OCI-LY7 (cell line): ENCODE results near the gene SLC4A3. TPM values are rescaled to one million over a fixed set of nuclear protein-coding genes. Genes with fewer than 3 reads are reported as not detected.

Experiments
- Bru-seq: library from RNA; stranded (reverse); fragments of 400-500 nt; gene quantifications from one replicate; lab custom pipeline; 2021; lab: Mats Ljungman, UMichigan
- BruChase-seq, 2 experiments: library from RNA; stranded (reverse); fragments of 400-500 nt; gene quantifications; one replicate each; lab custom pipeline; 2021; lab: Mats Ljungman, UMichigan
- BruUV-seq: library from RNA; stranded (reverse); fragments of 400-500 nt; replicated peaks from 2 replicates; lab custom pipeline; 2021; lab: Mats Ljungman, UMichigan
- CTCF ChIA-PET: fragments of 300-600 bp; sonication (Branson Sonifier 250); formaldehyde crosslinking; loops from one replicate; lab custom pipeline; 2022; ENCODE audit warnings: antibody characterized with exemption; ENCODE audit not compliant: unreplicated experiment; lab: Charles Lee
- POLR2A ChIA-PET: fragments of 300-600 bp; sonication (Branson Sonifier 250); formaldehyde crosslinking; loops from one replicate; lab custom pipeline; 2022; ENCODE audit warnings: antibody characterized with exemption; lab: Charles Lee
- DNase-seq: peaks from one replicate; pipeline ENCODE4 v3.0.0-alpha.2; 2015; ENCODE audit warnings: low spot score
- H2AFZ ChIP-seq: fragments of 200-600 bp; sonication (generic), shearing (Covaris generic); 2 replicates; pipeline ENCODE4 v1.6.1; 2014; ENCODE audit warnings: mild to moderate bottlenecking, antibody characterized with exemption, low read length, moderate library complexity
- H3K27ac ChIP-seq: fragments of 200-600 bp; sonication (generic); 2 replicates; pipeline ENCODE4 v1.5.1; 2014; ENCODE audit warnings: mixed run types, low read depth, mild to moderate bottlenecking, moderate library complexity, low read length, inconsistent platforms; ENCODE audit not compliant: poor library complexity, severe bottlenecking
- H3K36me3 ChIP-seq: fragments of 200-600 bp; sonication (generic); 2 replicates; pipeline ENCODE4 v1.6.1; 2014; ENCODE audit warnings: mild to moderate bottlenecking, antibody characterized with exemption, low read length, moderate library complexity, mixed read lengths; ENCODE audit not compliant: insufficient read depth
- H3K4me1 ChIP-seq: fragments of 200-600 bp; sonication (generic); 2 replicates; pipeline ENCODE4 v1.5.1; 2014; ENCODE audit warnings: mild to moderate bottlenecking, low read length; ENCODE audit not compliant: insufficient read depth, poor library complexity, severe bottlenecking
- H3K4me2 ChIP-seq: fragments of 200-600 bp; sonication (generic); 2 replicates; pipeline ENCODE4 v1.6.1; 2014; ENCODE audit warnings: mild to moderate bottlenecking, low read length
- H3K4me3 ChIP-seq: fragments of 200-600 bp; sonication (generic); 2 replicates; pipeline ENCODE4 v1.5.1; 2014; ENCODE audit warnings: mild to moderate bottlenecking, low read depth, low read length; ENCODE audit not compliant: poor library complexity, severe bottlenecking
- H3K79me2 ChIP-seq: fragments of 200-600 bp; sonication (generic); 2 replicates; pipeline ENCODE4 v1.6.1; 2016; ENCODE audit warnings: low read depth, mild to moderate bottlenecking, low read length, moderate library complexity, mixed read lengths; ENCODE audit not compliant: insufficient read depth
- H3K9me2 ChIP-seq: fragments of 200-600 bp; sonication (generic); 2 replicates; pipeline ENCODE4 v1.6.1; 2016; ENCODE audit warnings: mild to moderate bottlenecking, low read length, mixed read lengths; ENCODE audit not compliant: insufficient read depth
- H3K9me3 ChIP-seq: fragments of 200-600 bp; sonication (generic); 2 replicates; pipeline ENCODE4 v1.6.1; 2014; ENCODE audit warnings: mild to moderate bottlenecking, mixed run types, low read length, mixed read lengths
- H4K20me1 ChIP-seq: fragments of 200-600 bp; sonication (generic); 2 replicates; pipeline ENCODE4 v1.6.1; 2014; ENCODE audit warnings: mild to moderate bottlenecking, antibody characterized with exemption, low read length, moderate library complexity, mixed read lengths; ENCODE audit not compliant: insufficient read depth
- CTCF ChIP-seq: fragments of 200-600 bp; sonication (generic); conservative IDR thresholded peaks from 2 replicates; pipeline ENCODE4 v1.5.1; 2014; ENCODE audit warnings: mild to moderate bottlenecking, antibody characterized with exemption, low read length, moderate library complexity, mixed read lengths
- EZH2phosphoT487 ChIP-seq: fragments of 200-600 bp; sonication (generic); IDR thresholded peaks from 2 replicates; pipeline ENCODE4 v1.6.1; 2018; ENCODE audit warnings: low read depth, borderline replicate concordance, mild to moderate bottlenecking, mixed run types, antibody characterized with exemption, low read length, moderate library complexity, mixed read lengths
- intact Hi-C: fragments of 100-400 bp; cut with micrococcal nuclease; formaldehyde crosslinking; loops from one replicate; pipeline ENCODE4 v1.10.0; 2022; ENCODE audit not compliant: unreplicated experiment
- long read RNA-seq: library from polyadenylated mRNA; stranded (forward); transcript quantifications from one replicate; pipeline ENCODE4 v2.0.0, GENCODE V29; 2022
- total RNA-seq, 2 experiments: library from RNA; depleted of rRNA in 1 of 2; stranded (reverse); fragments of >200 nt in 1 of 2; shearing (Covaris generic) in 1 of 2; gene quantifications; 2 replicates each; pipeline ENCODE4 v1.2.3, GENCODE V29; 2014 to 2022

SLC4A3 gene, protein sequence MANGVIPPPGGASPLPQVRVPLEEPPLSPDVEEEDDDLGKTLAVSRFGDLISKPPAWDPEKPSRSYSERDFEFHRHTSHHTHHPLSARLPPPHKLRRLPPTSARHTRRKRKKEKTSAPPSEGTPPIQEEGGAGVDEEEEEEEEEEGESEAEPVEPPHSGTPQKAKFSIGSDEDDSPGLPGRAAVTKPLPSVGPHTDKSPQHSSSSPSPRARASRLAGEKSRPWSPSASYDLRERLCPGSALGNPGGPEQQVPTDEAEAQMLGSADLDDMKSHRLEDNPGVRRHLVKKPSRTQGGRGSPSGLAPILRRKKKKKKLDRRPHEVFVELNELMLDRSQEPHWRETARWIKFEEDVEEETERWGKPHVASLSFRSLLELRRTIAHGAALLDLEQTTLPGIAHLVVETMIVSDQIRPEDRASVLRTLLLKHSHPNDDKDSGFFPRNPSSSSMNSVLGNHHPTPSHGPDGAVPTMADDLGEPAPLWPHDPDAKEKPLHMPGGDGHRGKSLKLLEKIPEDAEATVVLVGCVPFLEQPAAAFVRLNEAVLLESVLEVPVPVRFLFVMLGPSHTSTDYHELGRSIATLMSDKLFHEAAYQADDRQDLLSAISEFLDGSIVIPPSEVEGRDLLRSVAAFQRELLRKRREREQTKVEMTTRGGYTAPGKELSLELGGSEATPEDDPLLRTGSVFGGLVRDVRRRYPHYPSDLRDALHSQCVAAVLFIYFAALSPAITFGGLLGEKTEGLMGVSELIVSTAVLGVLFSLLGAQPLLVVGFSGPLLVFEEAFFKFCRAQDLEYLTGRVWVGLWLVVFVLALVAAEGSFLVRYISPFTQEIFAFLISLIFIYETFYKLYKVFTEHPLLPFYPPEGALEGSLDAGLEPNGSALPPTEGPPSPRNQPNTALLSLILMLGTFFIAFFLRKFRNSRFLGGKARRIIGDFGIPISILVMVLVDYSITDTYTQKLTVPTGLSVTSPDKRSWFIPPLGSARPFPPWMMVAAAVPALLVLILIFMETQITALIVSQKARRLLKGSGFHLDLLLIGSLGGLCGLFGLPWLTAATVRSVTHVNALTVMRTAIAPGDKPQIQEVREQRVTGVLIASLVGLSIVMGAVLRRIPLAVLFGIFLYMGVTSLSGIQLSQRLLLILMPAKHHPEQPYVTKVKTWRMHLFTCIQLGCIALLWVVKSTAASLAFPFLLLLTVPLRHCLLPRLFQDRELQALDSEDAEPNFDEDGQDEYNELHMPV
- total RNA-seq (2014; rRNA removed; shearing (Covaris generic)) = 0.05 TPM in 1 of 2 replicates, not detected in the other
- not detected in 2 replicates for total RNA-seq (2022)
- Bru-seq, nascent RNA = percentile 8 among the genes with signal in this experiment
- BruChase-seq, experiment 1, labeled RNA remaining after a 6-hour chase = not detected
- BruChase-seq, experiment 2, labeled RNA remaining after a 2-hour chase = not detected
- long read RNA-seq = 0 reads

DNA sequence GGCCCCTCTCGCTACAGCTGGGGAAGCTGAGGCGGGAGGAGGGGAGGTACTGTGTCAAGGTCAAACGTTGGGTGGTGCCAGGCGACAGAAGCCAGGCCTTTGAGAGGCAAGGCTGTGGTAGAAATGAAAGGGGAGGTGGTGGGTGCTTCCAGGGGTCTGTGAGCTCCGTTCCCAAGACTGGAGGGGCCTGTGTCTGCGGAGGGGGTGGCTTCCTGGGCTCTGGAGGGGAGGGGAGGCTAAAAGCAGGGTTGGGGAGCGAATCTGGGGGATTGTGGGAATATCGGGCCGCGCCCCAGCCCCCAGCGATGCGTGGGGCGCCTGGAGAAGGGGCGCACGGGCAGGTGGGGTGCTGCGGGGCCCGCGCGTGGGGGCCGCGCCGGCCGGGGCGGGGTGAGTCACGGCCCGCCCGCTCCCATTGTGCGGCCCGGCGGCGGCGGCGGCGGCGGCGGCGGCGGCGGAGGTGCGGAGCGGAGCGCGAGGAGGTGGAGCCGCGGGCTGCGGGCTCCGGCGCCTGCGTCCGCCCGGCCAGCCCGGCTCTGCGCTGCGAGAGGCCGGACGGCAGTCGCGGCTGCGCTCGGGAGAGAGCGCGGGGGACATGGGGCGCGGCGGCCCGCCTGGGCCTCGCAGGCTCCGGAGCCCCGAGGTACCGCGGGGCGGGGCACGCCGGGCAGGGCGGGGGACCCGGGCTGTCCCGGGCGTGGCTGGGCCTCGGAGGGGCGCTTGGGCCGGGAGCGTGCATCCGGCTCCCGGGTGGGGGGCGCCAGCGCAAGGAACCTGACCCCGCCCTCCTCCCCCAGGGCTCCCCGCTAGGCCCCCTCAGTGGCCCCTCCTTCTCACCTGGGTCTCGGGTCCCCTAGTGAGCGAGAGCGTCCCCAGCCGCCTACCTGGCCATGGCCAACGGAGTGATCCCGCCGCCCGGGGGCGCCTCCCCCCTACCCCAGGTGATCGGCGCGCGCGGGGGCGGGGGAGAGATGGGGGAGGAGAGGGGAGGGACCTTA lies at the start of gene SLC4A3:
SLC4A3 (plus strand) TSS at position 528 of the 998 bp plus-strand sequence; CDS start at position 891, 363 bp downstream.
- TF ChIP-seq CTCF (no peak), EZH2phosphoT487 (no peak)
- Histone ChIP-seq H2AFZ (no peak within 1 kb of the TSS), H3K27ac (no peak within 1 kb of the TSS), H4K20me1 (no peaks in the 10 kb centered on the region), H3K4me3 (no peak within 1 kb of the TSS), H3K36me3 (no peaks in the 10 kb centered on the region), H3K79me2 (no peaks in the 10 kb centered on the region), H3K9me3 (no peaks in the 10 kb centered on the region), H3K4me2 (no peak within 1 kb of the TSS), H3K4me1 (no peaks in the 10 kb centered on the region), H3K9me2 (no peaks in the 10 kb centered on the region)
- intact Hi-C loops = no loop called here
- ChIA-PET POLR2A (no interaction called here), CTCF (no interaction called here)
- DNase-seq = no peak
- no TSS peak for BruUV-seq

DNA sequence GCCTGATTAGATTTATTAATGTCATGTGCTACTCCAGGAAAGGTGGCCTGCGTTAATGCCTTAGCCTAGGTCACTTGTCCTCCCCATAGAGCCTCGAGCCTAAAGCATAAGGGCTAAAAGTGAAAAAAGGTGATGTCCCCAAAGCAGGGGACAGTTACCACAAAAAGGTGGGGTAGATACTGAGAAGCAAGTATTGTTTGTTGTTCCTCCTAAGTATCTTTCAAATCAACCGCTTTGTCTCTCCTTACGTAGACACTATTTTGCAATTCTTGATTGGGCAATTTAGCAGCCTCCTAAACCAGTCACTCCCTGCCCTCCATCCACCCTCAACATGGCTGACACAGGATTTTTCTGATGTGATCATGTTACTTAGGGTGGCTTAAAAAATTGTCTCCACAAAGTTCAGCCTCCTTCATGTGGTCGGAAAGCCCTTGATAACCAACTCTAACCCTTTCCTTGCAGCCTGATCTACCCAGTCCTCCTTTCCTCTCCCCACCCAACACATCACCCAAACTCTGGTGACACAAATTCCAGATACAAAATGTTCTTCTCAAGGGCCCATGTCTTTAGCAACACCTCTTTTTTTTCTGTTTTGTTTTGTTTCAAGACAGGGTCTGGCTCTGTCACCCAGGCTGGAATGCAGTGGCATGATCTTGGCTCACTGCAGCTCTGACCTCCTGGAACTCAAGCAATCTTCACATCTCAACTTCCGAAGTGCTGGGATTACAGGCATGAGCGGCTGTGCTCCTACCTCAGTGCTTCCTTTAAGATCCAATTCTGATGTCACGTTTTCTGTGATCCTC lies 48.4 kb upstream of the SLC4A3 start:
- ChIA-PET POLR2A (no interaction called here), CTCF (no interaction called here)
- no TSS peak for BruUV-seq
- no peaks in the 10 kb centered on the region for H4K20me1 ChIP-seq
- H3K4me3 ChIP-seq = no peak overlapping the region
- no peak overlapping the region for H3K4me2 ChIP-seq
- H3K36me3 ChIP-seq = no peaks in the 10 kb centered on the region
- H3K79me2 ChIP-seq = no peaks in the 10 kb centered on the region
- intact Hi-C loops = no loop called here
- no peaks in the 10 kb centered on the region for H3K9me2 ChIP-seq
- H3K4me1 ChIP-seq = no peaks in the 10 kb centered on the region
- no peak overlapping the region for H3K27ac ChIP-seq
- DNase-seq = no peak
- no peak overlapping the region for H2AFZ ChIP-seq
- no peaks in the 10 kb centered on the region for H3K9me3 ChIP-seq
- no peak for TF ChIP-seq CTCF
- TF ChIP-seq EZH2phosphoT487 = no peak
